ENCODE results near the gene FNDC11.

DNA sequence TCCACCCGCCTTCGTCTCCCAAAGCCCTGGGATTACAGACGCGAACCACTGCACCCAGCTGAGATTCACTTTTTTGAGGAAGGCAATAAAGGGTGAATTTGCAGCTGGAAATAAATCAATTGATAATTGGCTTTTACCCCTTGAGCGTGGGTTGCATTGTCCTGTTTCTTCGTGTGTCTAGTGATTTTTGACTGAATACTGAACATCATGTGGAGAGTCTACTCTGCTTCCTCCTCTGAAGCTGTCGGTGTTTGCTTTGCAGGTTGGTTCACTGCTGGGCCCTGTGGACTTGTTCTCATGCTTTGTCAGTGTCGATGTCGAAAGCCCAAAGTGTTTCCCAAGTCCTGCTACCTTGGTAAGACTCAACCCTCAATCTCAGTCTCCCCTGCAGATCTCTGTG is 49.3 kb upstream of the FNDC11 start:
- TF ChIP-seq POLR2A (IDR thresholded peaks at IDR 0.05) (no peak), POLR2AphosphoS5 (IDR thresholded peaks at IDR 0.05) (no peak)
- TF ChIP-seq, protein P1, sequence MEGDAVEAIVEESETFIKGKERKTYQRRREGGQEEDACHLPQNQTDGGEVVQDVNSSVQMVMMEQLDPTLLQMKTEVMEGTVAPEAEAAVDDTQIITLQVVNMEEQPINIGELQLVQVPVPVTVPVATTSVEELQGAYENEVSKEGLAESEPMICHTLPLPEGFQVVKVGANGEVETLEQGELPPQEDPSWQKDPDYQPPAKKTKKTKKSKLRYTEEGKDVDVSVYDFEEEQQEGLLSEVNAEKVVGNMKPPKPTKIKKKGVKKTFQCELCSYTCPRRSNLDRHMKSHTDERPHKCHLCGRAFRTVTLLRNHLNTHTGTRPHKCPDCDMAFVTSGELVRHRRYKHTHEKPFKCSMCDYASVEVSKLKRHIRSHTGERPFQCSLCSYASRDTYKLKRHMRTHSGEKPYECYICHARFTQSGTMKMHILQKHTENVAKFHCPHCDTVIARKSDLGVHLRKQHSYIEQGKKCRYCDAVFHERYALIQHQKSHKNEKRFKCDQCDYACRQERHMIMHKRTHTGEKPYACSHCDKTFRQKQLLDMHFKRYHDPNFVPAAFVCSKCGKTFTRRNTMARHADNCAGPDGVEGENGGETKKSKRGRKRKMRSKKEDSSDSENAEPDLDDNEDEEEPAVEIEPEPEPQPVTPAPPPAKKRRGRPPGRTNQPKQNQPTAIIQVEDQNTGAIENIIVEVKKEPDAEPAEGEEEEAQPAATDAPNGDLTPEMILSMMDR (IDR thresholded peaks at IDR 0.05 in 8 of 11, conservative IDR thresholded peaks at IDR 0.05 in 3 of 11) = no peak
